HG03460 (cell line): ENCODE results near the gene TRAF2.
A peak's percentile ranks its signal among the peaks of the same experiment; 100 is the strongest.
"Not testable (repeated sequence)": the region's sequence is repeated elsewhere in the genome, so short reads cannot be mapped to it uniquely, and the experiment has no call there.

ENCODE experiments used
- ATAC-seq: cut with Tn5 transposase; IDR thresholded peaks from one replicate; pipeline ENCODE4 v1.9.1; 2021; ENCODE audit not compliant: unreplicated experiment

Gene TRAF2

GRCh38 chr9:136885950-136886578 is at the start of gene TRAF2:
TRAF2 (plus strand) TSS chr9:136886516; CDS start chr9:136898741, 12,225 bp downstream.
- ATAC-seq, result peak; percentile 77

- ATAC-seq, result no peak
Measured at GRCh38 chr9:136837146-136837855, 49.0 kb upstream of the TRAF2 start.

- not testable (repeated sequence) for ATAC-seq
Measured at GRCh38 chr9:136837856-136838277, 48.4 kb upstream of the TRAF2 start.

- no peak for ATAC-seq
Measured at GRCh38 chr9:136838314-136839228, 47.7 kb upstream of the TRAF2 start.

- no peak for ATAC-seq
Measured at GRCh38 chr9:136839229-136840139, 46.8 kb upstream of the TRAF2 start.

- no peak for ATAC-seq
Measured at GRCh38 chr9:136840140-136840876, 46.0 kb upstream of the TRAF2 start.

- no peak for ATAC-seq
Measured at GRCh38 chr9:136840877-136841645, 45.3 kb upstream of the TRAF2 start.

- ATAC-seq, result not testable (repeated sequence)
Measured at GRCh38 chr9:136841646-136842379, 44.5 kb upstream of the TRAF2 start.

GRCh38 chr9:136842380-136842948 is 43.9 kb upstream of the TRAF2 start, which contains the start of gene AJM1:
AJM1 (plus strand) TSS chr9:136842478; CDS start chr9:136844415, 1,937 bp downstream.
- peak; percentile 70 for ATAC-seq

- not testable (repeated sequence) for ATAC-seq
Measured at GRCh38 chr9:136843159-136843800, 43.0 kb upstream of the TRAF2 start.

- ATAC-seq, result not testable (repeated sequence)
Measured at GRCh38 chr9:136843801-136844740, 42.2 kb upstream of the TRAF2 start.

GRCh38 chr9:136844761-136845464 is 41.4 kb upstream of the TRAF2 start:
- no peak for ATAC-seq

- ATAC-seq, result no peak
Measured at GRCh38 chr9:136845465-136846260, 40.7 kb upstream of the TRAF2 start.

GRCh38 chr9:136846376-136847087 is 39.8 kb upstream of the TRAF2 start:
- ATAC-seq, result no peak
